OCI-LY1 (cell line): ENCODE data around the gene TMEM253.

Experiments
- H2AFZ ChIP-seq: fragments of 200-600 bp; sonication (generic), shearing (Covaris generic); 2 replicates; pipeline ENCODE4 v1.6.0; 2014; ENCODE audit warnings: antibody characterized with exemption, mild to moderate bottlenecking, low read length
- H3F3A ChIP-seq: fragments of 200-600 bp; sonication (generic), shearing (Covaris generic); 2 replicates; pipeline ENCODE4 v1.6.0; 2014; ENCODE audit warnings: mild to moderate bottlenecking, antibody characterized with exemption, low read length, moderate library complexity; ENCODE audit not compliant: insufficient read depth
- H3K27ac ChIP-seq: fragments of 200-600 bp; sonication (generic); 2 replicates; pipeline ENCODE4 v1.5.1; 2014; ENCODE audit warnings: low read length, mixed run types, mild to moderate bottlenecking, low read depth; ENCODE audit not compliant: poor library complexity, severe bottlenecking
- H3K27me3 ChIP-seq: fragments of 200-600 bp; sonication (generic); 2 replicates; pipeline ENCODE4 v1.6.0; 2014; ENCODE audit warnings: antibody characterized with exemption, mild to moderate bottlenecking, low read length, moderate library complexity; ENCODE audit not compliant: insufficient read depth
- H3K36me3 ChIP-seq: fragments of 200-600 bp; sonication (generic); 2 replicates; pipeline ENCODE4 v1.6.1; 2014; ENCODE audit warnings: mild to moderate bottlenecking, antibody characterized with exemption, low read length, moderate library complexity, mixed read lengths; ENCODE audit not compliant: insufficient read depth
- H3K4me1 ChIP-seq: fragments of 200-600 bp; sonication (generic); 2 replicates; pipeline ENCODE4 v1.5.1; 2014; ENCODE audit warnings: mild to moderate bottlenecking, low read length, moderate library complexity; ENCODE audit not compliant: insufficient read depth, severe bottlenecking
- H3K4me2 ChIP-seq: fragments of 200-600 bp; sonication (generic), shearing (Covaris generic); 2 replicates; pipeline ENCODE4 v1.6.1; 2014; ENCODE audit warnings: low read length
- H3K4me3 ChIP-seq: fragments of 200-600 bp; sonication (generic); 2 replicates; pipeline ENCODE4 v1.5.1; 2014; ENCODE audit warnings: low read length, low read depth, mild to moderate bottlenecking, mixed read lengths; ENCODE audit not compliant: poor library complexity, severe bottlenecking
- H3K79me2 ChIP-seq: fragments of 200-600 bp; shearing (Covaris generic); 2 replicates; pipeline ENCODE4 v1.6.1; 2016; ENCODE audit warnings: mixed run types, low read length, mixed read lengths; ENCODE audit not compliant: insufficient read depth
- H3K9ac ChIP-seq: fragments of 200-600 bp; sonication (generic), shearing (Covaris generic); 2 replicates; pipeline ENCODE4 v1.6.1; 2014; ENCODE audit warnings: mild to moderate bottlenecking, low read length, mixed read lengths
- H3K9me2 ChIP-seq: fragments of 200-600 bp; sonication (generic), shearing (Covaris generic); 2 replicates; pipeline ENCODE4 v1.6.1; 2014; ENCODE audit warnings: low read depth, mild to moderate bottlenecking, low read length, mixed read lengths
- H3K9me3 ChIP-seq: fragments of 200-600 bp; shearing (Covaris generic); 2 replicates; pipeline ENCODE4 v1.6.1; 2014; ENCODE audit warnings: low read length, mixed read lengths
- H4K20me1 ChIP-seq: fragments of 200-600 bp; sonication (generic), shearing (Covaris generic); 2 replicates; pipeline ENCODE4 v1.6.0; 2016; ENCODE audit warnings: mild to moderate bottlenecking, low read length; ENCODE audit not compliant: insufficient read depth
- EZH2 ChIP-seq: fragments of 200-600 bp; sonication (generic), shearing (Covaris generic); IDR thresholded peaks from 2 replicates; pipeline ENCODE4 v1.8.0; 2017; ENCODE audit warnings: borderline replicate concordance, mixed run types, mild to moderate bottlenecking, antibody characterized with exemption, low read length, moderate library complexity, mixed read lengths
- TF ChIP-seq, protein P1 (sequence below): fragments of 200-600 bp; sonication (generic), shearing (Covaris generic); IDR thresholded peaks from 2 replicates; pipeline ENCODE4 v1.5.1; 2017; ENCODE audit warnings: mild to moderate bottlenecking, antibody characterized with exemption, low read length, moderate library complexity, mixed read lengths

The TMEM253 gene

DNA sequence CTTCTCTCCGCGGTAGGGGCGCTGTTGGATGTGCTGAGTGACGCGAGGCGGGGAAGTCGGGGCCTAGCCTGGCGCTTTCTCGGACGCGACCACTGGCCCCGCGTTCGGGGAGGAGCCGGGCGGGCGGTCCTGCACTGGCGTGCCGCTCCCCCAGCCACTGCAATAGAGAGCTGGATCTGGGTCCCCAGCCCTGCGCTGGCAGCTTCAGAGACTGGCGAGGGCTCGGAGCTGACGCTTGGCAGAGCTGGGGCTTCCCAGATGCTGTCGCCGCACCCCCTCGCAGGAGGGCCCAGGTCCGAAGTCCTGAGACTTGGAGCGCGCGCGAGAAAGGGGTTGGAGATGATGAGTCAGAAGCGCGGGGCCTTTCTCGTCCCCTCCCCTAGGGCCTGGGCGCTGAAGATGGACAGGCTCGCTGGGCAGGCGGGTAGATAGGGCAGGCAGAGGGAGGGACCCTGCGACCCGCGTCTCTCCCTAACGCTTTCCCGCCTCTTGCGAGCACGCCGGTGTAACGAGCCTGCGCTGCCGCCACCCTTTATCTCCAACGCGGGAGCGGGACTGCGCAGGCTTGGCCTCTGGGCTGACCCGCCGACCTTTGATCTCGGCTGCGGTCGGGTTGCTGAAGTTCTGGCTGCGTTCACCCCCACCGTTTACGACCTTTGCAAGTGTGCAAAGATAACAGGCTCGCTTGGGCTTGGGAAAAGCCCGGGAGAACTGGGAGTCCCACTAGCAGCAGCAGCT lies 3.0 kb downstream of the TMEM253 start:
- Histone ChIP-seq H3K4me1 (peaks cover 26% of the 10 kb centered on the region), H3F3A (no peaks in the 10 kb centered on the region), H3K27ac (peak overlapping the region; percentile 79), H3K36me3 (no peaks in the 10 kb centered on the region), H3K79me2 (no peaks in the 10 kb centered on the region), H3K9me2 (no peaks in the 10 kb centered on the region), H4K20me1 (no peaks in the 10 kb centered on the region), H2AFZ (no peak overlapping the region; the same call in 1 of the 2 replicates), H3K27me3 (no peaks in the 10 kb centered on the region), H3K4me3 (peak overlapping the region; percentile 86), H3K9ac (peak overlapping the region; percentile 96), H3K4me2 (peak overlapping the region; percentile 82), H3K9me3 (no peaks in the 10 kb centered on the region)
- no peak for TF ChIP-seq EZH2
- TF ChIP-seq, protein P1, sequence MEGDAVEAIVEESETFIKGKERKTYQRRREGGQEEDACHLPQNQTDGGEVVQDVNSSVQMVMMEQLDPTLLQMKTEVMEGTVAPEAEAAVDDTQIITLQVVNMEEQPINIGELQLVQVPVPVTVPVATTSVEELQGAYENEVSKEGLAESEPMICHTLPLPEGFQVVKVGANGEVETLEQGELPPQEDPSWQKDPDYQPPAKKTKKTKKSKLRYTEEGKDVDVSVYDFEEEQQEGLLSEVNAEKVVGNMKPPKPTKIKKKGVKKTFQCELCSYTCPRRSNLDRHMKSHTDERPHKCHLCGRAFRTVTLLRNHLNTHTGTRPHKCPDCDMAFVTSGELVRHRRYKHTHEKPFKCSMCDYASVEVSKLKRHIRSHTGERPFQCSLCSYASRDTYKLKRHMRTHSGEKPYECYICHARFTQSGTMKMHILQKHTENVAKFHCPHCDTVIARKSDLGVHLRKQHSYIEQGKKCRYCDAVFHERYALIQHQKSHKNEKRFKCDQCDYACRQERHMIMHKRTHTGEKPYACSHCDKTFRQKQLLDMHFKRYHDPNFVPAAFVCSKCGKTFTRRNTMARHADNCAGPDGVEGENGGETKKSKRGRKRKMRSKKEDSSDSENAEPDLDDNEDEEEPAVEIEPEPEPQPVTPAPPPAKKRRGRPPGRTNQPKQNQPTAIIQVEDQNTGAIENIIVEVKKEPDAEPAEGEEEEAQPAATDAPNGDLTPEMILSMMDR = peak; percentile 67; the same call in 1 of the 2 replicates

DNA sequence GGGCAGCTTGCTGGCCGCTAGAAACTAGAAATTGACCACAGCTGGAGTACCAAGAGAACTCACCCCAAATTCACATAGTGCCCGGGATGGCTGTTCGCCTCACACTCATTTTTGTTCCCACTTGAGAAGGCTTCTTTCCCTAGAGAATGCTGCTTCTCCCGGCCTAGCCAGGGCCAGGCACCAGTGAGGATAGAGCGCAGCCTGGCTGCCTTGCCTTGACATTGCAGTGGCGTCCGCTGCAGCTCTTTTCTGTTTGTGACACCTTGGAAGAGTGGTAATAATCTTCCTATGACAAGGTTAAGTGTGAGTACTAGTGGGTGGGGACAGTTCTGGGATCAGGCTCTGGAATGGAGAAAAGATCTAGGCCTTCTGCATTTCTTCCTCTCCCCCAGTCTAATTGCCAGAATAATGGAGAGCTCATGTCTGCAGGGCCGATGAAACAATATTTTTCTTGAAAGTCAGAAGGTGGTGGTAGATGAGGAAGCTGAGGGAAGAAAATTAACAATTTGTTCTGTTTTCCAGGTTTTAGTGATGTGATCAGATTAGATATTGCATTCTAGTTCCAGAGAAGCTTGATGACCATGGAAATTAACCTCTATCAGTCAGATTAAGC lies 3.7 kb downstream of the TMEM253 start:
- no peaks in the 10 kb centered on the region for H3K9me3 ChIP-seq
- H3K9me2 ChIP-seq = no peaks in the 10 kb centered on the region
- H2AFZ ChIP-seq = no peak overlapping the region
- H3K4me1 ChIP-seq = peaks cover 24% of the 10 kb centered on the region
- H3K4me2 ChIP-seq = peak overlapping the region; percentile 82
- TF ChIP-seq, protein P1 = peak; percentile 97
- TF ChIP-seq EZH2 = no peak
- no peaks in the 10 kb centered on the region for H3K27me3 ChIP-seq
- H3K4me3 ChIP-seq = peak overlapping the region; percentile 86
- no peaks in the 10 kb centered on the region for H3F3A ChIP-seq
- H3K36me3 ChIP-seq = no peaks in the 10 kb centered on the region
- no peaks in the 10 kb centered on the region for H4K20me1 ChIP-seq
- H3K9ac ChIP-seq = peak overlapping the region; percentile 96
- H3K79me2 ChIP-seq = no peaks in the 10 kb centered on the region
- peak overlapping the region; percentile 79 for H3K27ac ChIP-seq

DNA sequence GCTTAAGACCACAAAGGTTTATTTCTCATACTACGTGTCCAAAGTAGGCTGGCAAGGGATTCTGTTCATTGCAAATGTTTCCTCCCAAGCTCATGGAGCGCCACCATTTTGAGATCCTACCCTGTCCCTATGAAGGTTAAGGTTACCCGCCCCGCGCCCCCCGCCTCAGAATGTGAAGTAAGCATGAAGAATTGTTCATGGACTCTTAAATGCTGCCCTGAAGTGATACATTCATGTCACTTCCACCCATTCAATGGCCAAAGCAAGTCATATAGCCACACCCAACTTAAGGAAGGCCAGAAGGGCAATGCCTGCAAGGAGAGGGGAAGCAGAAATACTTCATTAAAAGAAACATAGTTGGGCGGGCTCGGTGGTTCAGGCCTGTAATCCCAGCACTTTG lies 4.2 kb downstream of the TMEM253 start:
- H3K9me3 ChIP-seq = no peaks in the 10 kb centered on the region
- no peaks in the 10 kb centered on the region for H3K9me2 ChIP-seq
- H4K20me1 ChIP-seq = no peaks in the 10 kb centered on the region
- no peak for TF ChIP-seq EZH2
- TF ChIP-seq, protein P1 = no peak
- peak overlapping the region; percentile 86 for H3K4me3 ChIP-seq
- no peak overlapping the region for H3K27ac ChIP-seq
- peak overlapping the region; percentile 96; the same call in 1 of the 2 replicates for H3K9ac ChIP-seq
- H3K36me3 ChIP-seq = no peaks in the 10 kb centered on the region
- no peaks in the 10 kb centered on the region for H3K79me2 ChIP-seq
- H3F3A ChIP-seq = no peaks in the 10 kb centered on the region
- H2AFZ ChIP-seq = no peak overlapping the region
- H3K27me3 ChIP-seq = peaks cover 3% of the 10 kb centered on the region; the same call in 1 of the 2 replicates
- H3K4me1 ChIP-seq = peaks cover 24% of the 10 kb centered on the region
- H3K4me2 ChIP-seq = peak overlapping the region; percentile 82
